GM12878 (cell line): ENCODE results near the gene FOXJ1.

Experiments
- NFIC ChIP-seq: IDR thresholded peaks from 2 replicates; pipeline ENCODE4 v1.6.1; 2012; ENCODE audit warnings: low read depth, mild to moderate bottlenecking, inconsistent platforms, low read length, moderate library complexity
- SUZ12 ChIP-seq: fragments of 200-600 bp; sonication (generic); IDR thresholded peaks from one replicate; pipeline ENCODE4 v1.6.1; 2018; ENCODE audit warnings: antibody characterized with exemption, mild to moderate bottlenecking; ENCODE audit not compliant: unreplicated experiment

- TF ChIP-seq SUZ12, result no peak
- no peak for TF ChIP-seq NFIC
Observed at GRCh38 chr17:76156662-76156991, 15.6 kb upstream of the FOXJ1 start.
